IPS-18c (cell line): ENCODE measurements around the gene DSCAM.

Experiments
- H3K4me3 ChIP-seq: 2 replicates; pipeline ENCODE4 v1.7.0; 2013; ENCODE audit warnings: low read depth, mild to moderate bottlenecking, low read length, moderate library complexity; ENCODE audit not compliant: insufficient read depth
- H3K9me3 ChIP-seq: one replicate; pipeline ENCODE4 v1.6.1; 2013; ENCODE audit warnings: mild to moderate bottlenecking, low read length, moderate library complexity; ENCODE audit not compliant: control insufficient read depth, insufficient read depth

Gene DSCAM

DNA sequence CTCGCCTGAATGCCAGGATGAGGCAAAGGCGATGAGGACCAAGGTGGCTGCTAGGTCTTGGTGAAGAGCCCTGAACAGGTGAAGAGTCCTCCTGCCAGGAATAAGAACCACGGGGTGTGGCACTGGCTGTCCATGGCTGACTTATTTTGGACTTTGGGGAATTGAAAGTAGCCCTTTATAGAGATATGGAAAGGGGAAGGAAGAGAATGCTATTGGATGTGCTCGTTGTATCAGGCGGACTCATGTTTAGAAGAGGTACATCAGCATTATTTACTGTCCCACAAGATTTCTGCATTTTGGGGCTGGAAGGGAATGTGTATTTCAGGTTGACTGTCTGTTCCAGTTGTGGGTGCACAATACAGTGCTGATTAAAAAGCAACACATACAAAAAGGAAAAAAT, 465.8 kb downstream of the DSCAM start:
- H3K4me3 ChIP-seq: no peak overlapping the region
- no peaks in the 10 kb centered on the region for H3K9me3 ChIP-seq

DNA sequence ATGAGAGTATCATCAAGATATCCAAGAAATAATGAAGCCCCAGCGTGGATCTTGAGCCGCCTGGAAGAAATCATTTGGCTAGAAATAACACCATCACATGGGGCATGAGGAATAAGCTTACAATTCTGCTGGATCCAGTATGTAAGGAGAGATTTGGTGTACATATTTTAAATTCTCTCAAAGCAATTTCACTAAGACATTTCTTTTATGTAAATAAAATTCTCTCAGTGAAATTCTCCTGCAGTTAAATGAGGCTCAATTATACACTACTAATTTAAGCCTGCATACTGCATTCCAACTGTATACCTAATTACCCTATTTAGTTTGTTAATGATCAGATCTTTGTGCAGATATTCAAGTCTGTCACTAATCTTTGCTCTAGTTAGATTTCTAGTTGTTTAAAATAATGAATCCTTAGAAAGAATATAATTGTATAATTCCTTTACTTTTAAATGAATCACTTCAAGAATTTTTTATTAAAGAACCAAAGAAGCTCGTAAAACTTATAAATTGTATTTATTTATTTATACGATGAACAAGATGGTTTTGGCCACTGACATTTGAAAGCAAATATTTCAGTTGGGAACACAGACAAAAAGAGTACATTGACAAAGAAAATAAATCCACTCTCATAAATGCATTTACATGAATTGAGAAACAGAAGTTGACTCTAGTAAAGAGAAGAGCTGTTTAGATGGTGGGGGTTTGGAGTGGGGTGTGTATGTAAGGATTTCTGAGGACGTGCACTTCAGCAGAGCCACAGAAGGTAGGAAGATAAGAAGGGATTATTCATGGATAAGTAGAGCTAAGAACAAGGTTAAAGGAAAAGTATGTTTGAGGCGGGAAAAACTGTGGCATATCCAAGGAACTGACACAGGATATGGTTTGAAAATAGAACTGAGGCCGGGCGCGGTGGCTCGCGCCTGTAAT, 466.8 kb downstream of the DSCAM start:
- Histone ChIP-seq H3K4me3 (no peak overlapping the region), H3K9me3 (no peaks in the 10 kb centered on the region)

DNA sequence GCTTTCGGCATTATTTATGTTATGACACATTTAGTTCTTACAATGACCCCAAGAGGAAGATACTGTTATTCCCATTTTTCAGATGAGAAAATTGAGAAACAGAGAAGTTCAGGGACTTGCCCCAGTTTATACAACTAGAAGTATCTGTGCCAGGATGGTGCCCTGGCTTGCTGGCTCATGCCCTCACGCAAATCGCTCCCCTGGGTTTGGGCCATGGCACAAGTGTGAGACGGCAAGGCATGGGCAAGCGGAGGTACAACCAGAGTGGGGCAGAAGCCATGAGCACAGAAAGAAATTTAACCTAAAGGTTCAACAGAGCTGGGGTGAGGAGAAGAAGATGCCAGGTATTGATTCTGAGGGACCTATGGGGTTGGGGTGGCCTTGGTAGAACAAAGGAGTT, 469.8 kb downstream of the DSCAM start:
- H3K9me3 ChIP-seq: peaks cover 2% of the 10 kb centered on the region
- no peak overlapping the region for H3K4me3 ChIP-seq

DNA sequence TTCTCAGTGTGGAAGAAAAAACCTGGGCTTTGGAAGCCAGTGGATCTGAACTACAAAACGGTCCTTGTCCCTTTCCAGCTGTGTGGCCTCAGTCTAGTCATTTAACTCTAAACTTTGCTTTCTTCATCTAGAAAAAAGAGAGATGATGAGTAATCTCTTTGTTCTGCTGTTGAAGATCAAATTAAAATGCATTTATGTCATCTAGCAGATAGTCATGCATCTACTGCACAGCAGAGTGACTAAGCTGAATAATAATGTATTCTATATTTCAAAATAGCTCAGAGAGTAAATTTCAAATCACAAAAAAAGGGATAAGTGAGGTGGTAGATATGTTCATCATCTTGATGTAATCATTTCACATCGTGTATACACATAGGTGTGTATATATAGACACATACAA, 473.2 kb downstream of the DSCAM start:
- H3K9me3 ChIP-seq: peaks cover 2% of the 10 kb centered on the region
- no peak overlapping the region for H3K4me3 ChIP-seq

DNA sequence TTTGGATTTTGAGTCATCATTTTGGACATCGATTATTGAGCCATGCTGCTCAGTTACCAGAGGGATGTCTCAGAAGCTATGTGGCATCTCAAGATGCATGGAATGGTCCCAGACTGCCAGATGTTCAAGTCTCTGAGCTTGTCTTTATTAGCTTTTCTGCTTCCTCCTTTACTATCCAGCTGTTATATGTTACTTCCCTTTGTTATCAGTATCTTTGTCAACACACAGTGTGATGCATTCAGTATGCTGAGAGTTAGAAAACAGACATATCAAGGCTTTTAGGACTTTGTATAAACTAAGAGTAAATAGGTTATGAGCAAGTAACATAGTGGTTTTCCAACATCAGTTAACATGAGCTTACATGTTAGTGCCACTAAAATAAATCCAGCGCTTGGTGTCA, 474.5 kb downstream of the DSCAM start:
- Histone ChIP-seq H3K9me3 (peaks cover 2% of the 10 kb centered on the region), H3K4me3 (no peak overlapping the region)

GRCh38 chr21:40371329-40371728, 475.6 kb downstream of the DSCAM start:
- H3K4me3 ChIP-seq: no peak overlapping the region
- peaks cover 2% of the 10 kb centered on the region for H3K9me3 ChIP-seq

- Histone ChIP-seq H3K9me3 (no peaks in the 10 kb centered on the region), H3K4me3 (no peak overlapping the region)
These were observed 490.3 kb downstream of the DSCAM start for GRCh38 chr21:40356644-40357043.

GRCh38 chr21:40355076-40355475, 491.9 kb downstream of the DSCAM start:
- H3K4me3 ChIP-seq: no peak overlapping the region
- H3K9me3 ChIP-seq: no peaks in the 10 kb centered on the region

GRCh38 chr21:40351006-40351405, 496.0 kb downstream of the DSCAM start:
- no peak overlapping the region for H3K4me3 ChIP-seq
- H3K9me3 ChIP-seq: no peaks in the 10 kb centered on the region

DNA sequence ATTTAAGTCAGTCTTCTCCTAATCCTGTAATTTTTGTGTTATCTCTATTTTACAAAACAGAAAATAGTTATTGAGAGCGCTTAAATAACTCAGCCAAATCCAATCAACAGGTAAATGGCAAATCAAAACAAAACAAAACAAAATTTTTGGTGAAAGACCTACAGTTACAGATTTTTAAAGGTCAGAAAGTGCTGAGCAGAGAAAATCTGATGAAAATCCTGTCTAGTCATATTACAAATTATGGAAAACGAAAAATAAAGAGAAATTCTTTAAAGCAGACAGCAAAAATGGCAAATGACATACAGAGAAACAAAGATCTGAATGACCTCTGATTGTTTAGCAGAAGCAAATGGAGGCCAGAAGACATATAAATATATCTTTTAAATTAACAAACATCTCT, 497.4 kb downstream of the DSCAM start:
- H3K9me3 ChIP-seq: no peaks in the 10 kb centered on the region
- H3K4me3 ChIP-seq: no peak overlapping the region

DNA sequence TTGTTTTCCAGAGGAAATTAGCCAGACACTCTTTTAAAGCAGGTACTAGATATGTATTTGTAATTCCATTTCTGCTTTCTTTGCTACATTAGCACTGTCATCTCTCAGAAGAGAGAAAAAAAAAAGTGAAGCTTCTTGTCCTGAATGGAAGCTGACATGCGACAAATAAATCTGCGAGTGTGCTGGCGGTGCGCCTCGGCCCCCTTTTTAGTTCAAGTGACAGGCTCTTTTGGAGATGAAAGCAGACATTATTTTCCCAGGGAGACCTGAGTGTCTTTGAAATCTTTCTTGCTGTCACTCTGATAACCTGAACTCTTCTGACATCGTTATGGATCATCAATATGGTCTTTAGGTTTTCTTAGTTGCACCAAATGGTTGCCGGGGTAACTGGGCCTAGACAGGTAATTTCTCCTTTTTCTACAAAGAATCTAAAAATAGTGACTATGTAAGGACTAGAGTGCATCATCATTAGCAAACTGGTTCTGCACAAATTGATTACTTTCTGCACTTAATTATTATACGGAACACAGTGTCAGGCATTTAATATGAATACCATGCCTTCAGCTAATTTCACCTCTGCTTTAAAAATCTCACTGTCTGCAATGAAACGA, 501.1 kb downstream of the DSCAM start:
- no peaks in the 10 kb centered on the region for H3K9me3 ChIP-seq

GRCh38 chr21:40340357-40340756, 506.6 kb downstream of the DSCAM start:
- Histone ChIP-seq H3K4me3 (no peak overlapping the region), H3K9me3 (no peaks in the 10 kb centered on the region)

More for the DNA sequence above, 501.1 kb downstream of the DSCAM start:
- H3K4me3 ChIP-seq: no peak overlapping the region

- no peaks in the 10 kb centered on the region for H3K9me3 ChIP-seq
- no peak overlapping the region for H3K4me3 ChIP-seq
These were observed 507.9 kb downstream of the DSCAM start for GRCh38 chr21:40339050-40339449.

GRCh38 chr21:40337981-40338380, 509.0 kb downstream of the DSCAM start:
- H3K9me3 ChIP-seq: no peaks in the 10 kb centered on the region

GRCh38 chr21:40335704-40336103, 511.3 kb downstream of the DSCAM start:
- no peak overlapping the region for H3K4me3 ChIP-seq

More at GRCh38 chr21:40337981-40338380, 509.0 kb downstream of the DSCAM start:
- no peak overlapping the region for H3K4me3 ChIP-seq

DNA sequence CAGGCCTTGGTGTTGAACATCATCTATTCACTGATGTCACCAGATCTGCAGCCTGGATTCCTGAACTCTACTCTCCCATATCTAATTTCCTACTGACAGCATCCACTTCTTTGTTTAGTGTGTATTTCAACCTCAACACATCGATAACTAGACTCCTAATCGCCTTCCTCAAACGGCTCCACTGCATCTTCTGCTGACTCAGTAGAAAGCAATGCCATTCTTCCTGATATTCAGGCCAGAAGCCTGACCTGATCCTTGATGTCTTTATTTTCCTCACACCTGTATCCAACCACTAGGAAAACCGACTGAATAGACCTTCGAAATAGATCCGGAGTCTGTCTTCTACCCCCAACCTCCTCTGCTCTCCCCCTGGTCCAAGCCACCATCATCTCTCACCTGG, 512.8 kb downstream of the DSCAM start:
- Histone ChIP-seq H3K9me3 (no peaks in the 10 kb centered on the region), H3K4me3 (no peak overlapping the region)

More at GRCh38 chr21:40335704-40336103, 511.3 kb downstream of the DSCAM start:
- no peaks in the 10 kb centered on the region for H3K9me3 ChIP-seq

- no peaks in the 10 kb centered on the region for H3K9me3 ChIP-seq
These were observed 513.2 kb downstream of the DSCAM start for GRCh38 chr21:40333731-40334130.

DNA sequence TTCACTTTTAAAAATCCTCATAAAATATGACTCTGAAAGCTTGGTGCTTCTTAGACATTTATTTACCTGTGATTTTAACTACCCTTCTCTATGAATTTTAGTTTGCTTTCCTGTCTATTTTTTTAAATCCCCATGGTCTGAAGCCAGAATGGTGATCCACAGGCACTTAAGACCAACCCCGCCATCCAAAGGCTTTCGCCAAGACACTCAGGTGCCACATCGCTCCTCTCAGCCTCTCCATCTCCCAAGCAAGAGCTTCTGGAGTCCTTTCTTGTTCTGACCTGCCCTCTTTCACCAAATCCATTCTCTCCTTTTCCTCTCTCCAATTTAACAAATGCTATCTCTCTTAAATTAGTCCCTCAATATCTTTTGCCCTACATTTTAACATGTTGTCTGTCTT, 515.2 kb downstream of the DSCAM start:
- no peak overlapping the region for H3K4me3 ChIP-seq
- H3K9me3 ChIP-seq: no peaks in the 10 kb centered on the region

More at GRCh38 chr21:40333731-40334130, 513.2 kb downstream of the DSCAM start:
- H3K4me3 ChIP-seq: no peak overlapping the region
